Activated CD4-positive, alpha-beta T cell treated with anti-CD3 and anti-CD28 coated beads, Interleukin-2, amount 50 U/mL, for 16 hours (primary cell): ENCODE results near the gene TBX3.

ENCODE experiments used
- DNase-seq: peaks from one replicate; pipeline ENCODE4 v3.0.0-alpha.2; 2020

The TBX3 gene

DNA sequence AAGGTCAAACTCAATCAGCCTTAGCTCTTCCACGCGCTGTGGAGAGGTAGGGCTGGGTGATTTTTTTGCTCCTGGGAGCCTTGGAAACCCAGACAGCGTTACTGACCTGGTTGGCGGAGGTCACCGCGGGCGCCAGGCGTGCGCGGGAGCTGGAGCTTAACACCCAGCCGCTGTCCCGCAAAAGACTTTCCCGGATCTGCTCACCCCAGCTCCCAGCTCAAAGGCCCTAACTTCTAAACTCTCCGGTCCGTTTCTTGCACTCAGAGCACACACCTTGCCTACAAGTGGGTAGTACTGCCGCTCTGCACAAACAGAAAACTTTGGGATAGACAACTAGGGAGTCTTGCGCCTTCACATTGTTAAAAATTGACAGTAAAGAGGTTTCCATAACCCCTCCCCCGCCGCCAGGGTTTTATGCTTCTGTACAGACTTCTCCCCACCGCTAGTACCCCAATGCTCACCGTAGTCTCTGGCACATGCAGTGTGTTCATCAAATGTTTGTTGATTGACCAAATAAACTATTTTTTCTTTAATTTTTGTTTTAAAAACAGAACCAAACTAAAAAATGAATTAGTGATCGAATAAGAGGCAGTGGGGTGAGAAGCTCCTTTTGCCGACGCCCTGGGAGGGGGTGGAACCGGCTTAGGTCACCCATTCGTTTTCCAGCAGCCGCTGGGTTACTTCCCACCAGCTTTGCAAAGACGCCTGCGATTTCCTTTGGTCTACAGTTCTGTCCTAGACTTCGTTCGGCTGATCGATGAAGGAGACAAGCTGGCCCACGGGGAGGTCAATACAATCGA is 12.7 kb upstream of the TBX3 start:
- DNase-seq = no peak

DNA sequence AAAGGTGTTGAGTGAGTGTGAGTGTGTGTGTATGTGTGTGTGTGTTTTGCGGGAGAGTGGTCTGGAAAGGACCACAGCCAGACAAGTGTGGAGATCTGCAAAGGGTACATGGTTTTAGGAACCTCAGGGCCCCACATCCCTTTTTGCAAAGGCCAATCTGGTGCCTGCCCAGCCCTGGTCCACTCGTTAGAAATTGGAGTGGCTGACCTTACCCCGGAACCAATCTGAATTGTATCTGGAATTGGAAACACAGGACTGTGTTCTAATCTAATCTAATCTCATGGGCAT is 11.3 kb upstream of the TBX3 start:
- no peak for DNase-seq

DNA sequence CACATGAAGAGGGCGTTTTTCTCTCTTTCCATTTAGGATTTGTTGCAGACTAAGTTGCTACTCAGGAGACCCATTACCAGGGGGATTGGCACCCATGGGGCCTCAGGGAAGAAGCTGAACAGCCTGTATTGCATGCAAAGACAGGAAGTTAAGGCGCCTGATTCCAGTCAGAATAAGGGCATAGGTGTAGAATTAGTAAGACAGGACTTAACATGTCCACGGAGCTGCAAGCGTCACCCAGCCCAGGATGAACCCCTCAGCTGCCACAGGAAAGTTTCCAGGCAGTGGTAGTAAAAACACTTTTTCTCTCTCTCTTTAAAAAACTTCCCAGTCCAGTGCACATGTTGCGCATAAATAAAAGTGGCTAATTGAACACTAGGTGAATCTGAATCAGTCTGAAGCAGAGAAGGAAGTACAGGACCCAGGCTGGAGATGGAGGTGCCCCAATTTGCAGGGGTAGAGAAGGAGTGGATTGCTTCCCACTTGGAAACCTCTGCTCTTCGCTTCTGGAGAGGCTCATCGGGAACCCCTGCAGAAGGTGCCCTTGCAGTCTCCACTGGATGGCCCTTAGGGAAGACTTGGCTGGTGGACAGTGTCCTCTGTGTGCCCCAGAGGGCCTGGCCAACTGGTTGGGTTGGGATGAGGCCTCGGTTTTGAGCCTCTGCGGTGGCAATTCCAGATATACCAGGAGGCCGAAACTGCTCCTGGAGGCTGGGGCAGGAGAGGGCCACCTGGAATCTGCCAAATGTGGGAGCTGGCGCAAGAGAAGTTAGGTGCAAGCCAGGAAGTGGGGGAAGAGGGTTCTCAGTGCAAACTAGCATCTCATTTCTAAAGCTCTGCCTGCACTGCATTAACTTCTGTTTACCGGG is 10.7 kb upstream of the TBX3 start:
- DNase-seq = no peak

DNA sequence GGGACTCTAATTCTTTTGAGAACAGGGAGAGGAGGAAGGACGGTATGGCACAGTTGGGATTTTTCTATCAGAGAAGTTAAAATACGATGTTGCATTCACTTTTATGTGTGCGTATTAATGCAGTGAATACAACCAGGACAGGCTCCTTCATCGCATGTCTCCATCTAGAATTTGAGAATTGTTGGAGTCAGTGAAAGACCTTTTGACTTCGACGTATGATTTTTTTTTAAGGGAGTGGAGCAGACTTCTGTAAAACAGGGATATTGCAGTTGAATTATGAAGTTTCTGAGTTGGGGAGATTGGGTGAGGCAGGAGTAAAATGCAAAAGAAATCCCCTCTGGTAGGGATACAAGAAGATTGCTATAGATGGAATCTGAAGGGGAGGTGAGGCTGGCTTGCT is 9.6 kb upstream of the TBX3 start:
- DNase-seq = no peak

DNA sequence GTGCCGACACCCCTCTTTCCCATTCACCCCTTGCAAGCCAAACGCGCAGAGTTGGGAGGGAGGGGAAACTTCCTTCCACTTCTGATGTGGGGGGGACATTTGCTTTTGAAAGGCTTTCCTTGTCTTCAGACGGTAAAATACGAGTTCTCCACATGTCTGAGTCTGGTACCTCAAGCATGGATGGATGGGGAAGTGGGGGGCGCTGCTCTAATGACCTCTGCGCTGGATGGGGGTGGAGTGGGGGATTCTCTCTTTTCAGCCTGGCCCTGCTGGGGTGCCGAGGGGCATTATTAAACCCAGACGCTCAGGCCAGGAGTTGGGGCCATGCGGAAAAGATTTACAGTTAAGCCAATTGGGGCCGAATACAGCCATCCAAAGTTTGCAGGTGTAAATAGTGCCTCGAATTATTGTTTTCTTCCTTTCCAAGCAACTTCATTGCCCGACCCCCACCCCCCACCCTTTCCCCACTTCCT is 9.1 kb upstream of the TBX3 start:
- DNase-seq = no peak

DNA sequence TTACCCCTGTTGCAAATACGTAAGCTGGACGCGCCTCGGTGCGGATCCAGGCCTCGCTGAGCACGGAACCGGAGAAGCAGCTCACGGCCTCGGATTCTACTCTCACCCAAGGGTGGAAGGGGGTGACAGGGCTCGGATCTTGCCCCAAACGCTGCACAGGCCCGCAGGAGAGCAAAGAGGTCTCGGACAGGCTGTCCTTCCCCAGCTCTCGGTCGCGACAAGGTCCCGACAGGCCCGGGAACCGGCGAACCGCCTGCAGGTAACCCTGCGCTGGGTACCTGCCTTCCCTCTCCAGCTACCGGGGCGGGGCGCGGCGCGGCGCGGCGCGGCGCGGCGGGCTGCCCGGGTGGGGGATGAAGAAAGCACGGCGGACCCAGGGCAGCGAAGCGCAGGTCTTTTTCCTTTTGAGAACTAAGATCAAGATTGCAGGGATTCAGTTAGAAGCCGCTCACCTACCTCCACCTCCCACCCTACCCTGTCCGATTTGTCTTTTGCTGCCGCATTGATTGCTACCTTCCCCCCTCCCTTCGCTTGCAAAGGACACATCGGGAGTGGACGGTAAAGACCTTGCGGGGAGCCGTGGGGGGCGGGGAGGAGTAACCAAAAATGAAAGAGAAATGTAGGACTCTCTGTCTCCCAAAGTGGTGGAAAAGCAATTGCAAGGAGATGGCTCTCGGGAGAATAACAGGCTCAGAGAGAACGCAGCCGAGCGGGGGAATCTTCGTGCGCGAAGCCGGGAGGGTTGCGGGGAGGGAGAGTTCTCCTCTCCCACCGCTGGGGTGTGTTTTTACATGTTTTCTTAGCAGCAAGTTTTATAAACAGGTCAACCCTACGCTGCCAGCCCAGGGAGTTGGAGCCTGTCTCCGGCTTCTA is 8.4 kb upstream of the TBX3 start:
- DNase-seq = no peak

DNA sequence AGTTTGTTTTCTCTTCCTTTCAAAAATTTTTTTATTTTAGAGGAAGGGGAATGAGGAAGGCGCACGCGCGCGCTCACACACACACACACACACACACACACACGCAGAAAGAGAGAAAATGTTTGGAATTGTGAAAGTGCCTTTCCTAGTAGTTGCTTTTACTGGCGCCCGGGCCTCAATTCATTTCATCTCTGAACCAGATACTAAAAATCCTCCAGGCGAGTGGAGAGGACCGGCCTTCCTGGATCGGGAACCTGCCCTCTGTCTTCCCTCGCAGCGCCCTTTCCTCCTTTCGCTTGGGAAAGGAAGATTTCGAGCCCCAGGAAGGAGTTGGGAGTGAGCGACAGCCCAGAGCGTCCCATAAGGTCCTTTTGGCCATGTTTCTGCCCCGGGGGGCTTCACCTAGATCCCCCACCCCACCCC is 7.8 kb upstream of the TBX3 start:
- DNase-seq = no peak

DNA sequence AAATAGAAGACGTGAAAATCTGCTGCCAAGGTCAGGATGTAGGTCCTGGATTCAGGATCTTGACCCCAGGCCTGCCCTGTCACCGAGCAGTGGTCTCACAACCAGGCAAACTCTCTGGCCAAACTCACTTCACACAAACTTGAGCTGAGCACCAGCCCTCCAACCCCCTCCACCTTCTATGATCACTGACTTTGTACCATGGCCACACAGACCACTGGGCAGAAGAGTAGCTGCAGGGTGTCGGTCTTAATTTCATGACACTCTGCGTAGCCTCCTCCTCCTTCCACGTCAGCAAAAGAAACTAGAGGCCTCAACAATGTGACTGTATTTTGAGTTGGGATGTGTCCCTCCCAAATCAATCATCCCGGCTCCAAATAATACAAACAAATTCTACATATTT is 7.2 kb upstream of the TBX3 start:
- no peak for DNase-seq

DNA sequence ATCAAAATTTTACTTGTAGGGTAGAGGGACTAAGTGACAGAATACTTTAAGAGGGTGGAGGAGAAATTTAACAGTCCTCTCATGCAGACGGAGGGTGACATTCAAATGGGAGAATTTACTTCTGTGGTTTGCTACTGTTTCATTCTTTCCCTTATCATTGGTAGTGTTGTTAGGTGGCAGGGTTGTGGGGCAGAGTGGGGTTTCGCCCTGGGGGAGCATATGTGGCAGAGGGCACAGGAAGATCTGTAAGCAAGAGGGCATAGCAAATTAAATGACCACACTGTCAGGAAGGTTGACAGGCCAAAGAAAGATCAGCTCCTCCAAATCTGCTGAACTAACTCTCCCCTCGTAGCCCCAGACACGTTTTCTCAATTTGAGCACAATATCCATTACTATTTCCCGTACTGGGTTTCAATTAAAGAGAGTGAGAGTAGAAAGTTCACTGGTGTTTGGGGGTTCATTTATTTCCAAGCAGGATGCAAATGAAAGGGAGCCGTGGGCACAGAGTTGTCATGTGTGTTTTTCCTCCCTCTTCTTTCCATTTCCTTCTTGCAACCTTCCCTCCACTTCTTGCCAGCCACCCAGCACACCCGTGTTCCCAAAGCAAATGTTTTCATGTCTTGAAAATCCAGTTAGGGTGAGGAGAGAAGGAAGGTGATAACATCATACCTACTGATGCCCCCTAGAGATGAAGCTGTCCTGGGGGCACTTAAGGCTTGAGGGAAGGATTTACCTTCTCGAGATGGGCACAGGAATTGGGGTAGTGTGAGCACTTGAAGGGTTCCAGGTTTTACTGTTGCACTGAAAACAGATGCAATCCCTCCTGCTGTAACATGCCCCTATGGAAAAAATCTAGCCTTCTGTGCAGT is 6.5 kb upstream of the TBX3 start:
- DNase-seq = no peak

DNA sequence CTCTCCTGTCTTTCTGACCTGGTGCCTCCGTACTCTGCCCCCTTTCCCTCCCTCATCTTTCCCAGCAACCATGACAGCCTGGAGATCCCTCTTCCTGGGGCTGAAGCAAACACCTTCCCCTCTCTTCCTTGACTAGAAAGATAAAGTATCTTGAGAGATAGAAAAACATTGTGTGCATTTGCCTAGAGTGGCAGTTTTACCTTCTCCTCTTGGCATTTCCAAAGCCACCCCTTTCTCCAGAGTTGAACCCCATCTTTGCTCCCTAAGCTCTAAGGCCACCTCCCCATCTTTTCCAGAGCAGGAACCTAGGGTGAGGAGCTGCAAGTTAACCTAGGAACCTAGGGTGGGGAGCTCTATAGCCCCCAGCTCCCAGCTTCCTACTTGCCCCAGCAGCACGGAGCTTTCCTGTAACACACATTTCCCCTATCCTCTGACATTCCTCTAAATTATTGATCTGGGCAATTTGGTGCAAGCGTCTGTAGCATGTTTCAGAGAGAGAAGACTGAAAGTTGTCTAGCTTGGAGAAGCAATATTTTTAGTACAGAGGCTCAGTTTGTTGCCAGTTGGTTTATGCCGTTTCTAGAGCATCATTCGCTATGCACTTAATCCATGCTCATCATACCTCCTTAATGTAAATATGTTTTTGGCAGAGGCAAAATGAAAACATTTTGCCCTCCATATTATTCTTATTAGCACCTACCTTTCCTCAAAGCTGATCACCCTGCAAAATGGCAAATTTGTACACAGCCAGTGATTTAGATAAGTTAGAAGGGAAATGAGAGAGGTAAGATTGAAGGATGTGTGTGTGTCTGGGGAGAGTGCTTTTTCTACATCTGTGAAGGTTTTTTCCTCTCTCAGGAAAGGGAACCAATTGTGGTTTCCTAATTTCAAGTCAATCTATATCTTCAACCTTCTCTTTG is 5.4 kb upstream of the TBX3 start:
- DNase-seq = no peak

DNA sequence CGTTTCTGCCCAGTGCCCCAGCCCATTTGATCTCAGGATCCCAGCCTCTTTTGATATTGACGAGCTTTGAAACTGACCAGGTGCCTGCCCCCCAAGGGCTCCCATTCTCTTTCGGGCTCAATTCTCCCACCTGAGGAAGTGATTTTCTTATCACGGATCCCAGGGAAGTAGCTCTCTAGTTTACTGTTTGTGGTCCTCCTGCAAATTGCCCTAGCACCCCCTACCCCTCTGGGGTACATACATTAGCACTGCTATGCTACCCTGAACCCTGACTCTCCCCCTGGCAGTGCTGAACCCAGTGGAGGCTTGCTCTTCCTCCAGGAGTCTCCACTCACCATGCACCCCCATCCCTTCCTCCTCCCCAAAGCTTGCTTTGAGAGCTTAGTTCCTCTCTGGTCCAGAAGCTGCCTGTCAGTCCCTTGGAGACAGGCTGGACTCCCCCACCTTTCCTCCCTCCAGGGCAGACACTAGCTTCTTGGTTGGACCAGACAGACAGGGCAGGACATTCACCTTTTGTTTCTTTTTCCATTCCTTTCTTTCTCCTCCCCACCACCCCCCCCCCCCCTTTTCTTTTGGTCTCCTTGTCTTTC is 4.4 kb upstream of the TBX3 start:
- no peak for DNase-seq

DNA sequence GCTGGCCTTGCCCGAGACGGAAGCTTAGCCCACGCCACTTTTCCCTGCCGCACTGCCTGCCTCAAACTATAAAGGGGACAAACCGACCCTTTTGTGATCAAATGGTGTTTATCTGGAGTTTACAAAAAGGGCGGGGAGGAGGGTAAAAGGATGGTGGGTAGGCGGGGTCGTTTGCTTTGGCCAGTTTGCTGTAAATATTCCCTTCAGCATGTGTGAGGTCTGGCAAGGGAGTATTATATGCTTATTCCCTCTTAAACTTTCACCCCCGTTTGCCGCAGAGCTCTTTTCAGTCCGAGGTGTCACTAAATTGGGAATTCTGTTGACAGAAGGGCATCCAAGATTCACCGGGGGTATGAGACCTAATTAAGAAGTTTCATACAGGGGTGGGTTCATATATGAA is 3.8 kb upstream of the TBX3 start:
- DNase-seq = no peak

DNA sequence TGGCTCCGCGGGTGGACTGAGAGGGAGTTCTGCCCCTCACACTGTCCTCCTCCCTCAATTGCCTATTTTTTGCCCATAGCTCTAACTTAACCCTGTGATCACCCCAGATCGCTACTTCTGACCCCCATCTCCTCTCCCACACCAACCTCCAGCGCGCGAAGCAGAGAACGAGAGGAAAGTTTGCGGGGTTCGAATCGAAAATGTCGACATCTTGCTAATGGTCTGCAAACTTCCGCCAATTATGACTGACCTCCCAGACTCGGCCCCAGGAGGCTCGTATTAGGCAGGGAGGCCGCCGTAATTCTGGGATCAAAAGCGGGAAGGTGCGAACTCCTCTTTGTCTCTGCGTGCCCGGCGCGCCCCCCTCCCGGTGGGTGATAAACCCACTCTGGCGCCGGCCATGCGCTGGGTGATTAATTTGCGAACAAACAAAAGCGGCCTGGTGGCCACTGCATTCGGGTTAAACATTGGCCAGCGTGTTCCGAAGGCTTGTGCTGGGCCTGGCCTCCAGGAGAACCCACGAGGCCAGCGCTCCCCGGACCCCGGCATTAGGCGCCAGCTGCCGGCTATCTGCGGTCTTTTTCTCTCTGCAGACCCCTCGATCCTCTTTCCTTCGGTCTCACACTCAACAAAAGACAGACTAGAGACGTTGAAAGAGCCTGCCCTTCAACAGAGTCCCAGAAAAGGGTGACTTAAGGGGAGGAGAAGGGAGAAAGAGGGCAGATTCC is 3.0 kb upstream of the TBX3 start:
- no peak for DNase-seq

DNA sequence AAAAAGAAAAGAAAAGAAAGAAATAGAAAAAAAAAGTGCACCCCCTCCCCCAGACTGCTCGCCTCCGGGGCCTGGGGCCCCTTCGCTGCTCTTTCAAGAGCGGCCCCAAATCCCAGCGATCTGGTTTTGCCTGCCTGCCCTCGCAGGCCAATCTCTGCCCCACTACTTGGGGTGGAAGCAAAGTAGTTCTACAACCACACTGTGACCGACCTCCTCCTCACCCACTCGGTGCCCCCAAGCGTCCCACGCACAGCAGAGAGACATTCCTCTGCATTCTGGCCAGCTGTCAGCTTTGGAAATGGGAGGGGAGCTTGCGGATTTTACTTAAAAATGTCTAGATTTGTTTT is 2.4 kb upstream of the TBX3 start:
- no peak for DNase-seq

DNA sequence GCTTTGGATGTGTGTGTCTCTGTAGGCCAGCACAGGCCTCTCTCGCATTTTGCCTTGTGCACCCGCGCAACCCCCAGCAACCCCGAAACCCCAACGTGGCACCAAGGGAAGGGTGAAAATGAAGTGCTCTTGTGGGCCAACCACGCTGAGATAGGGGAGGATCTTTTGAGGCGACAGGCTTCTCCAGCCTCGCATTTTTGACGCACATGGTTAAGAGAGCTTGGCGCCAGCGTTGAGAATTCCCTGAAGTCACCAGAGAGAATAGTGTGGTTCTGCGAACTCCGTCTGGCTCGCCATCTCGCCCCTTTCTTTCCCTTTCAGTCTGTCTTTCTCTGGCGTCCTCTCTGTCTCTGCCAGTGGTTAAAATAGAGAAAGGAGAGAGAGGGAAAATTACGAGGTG is 1.9 kb upstream of the TBX3 start:
- DNase-seq = no peak

DNA sequence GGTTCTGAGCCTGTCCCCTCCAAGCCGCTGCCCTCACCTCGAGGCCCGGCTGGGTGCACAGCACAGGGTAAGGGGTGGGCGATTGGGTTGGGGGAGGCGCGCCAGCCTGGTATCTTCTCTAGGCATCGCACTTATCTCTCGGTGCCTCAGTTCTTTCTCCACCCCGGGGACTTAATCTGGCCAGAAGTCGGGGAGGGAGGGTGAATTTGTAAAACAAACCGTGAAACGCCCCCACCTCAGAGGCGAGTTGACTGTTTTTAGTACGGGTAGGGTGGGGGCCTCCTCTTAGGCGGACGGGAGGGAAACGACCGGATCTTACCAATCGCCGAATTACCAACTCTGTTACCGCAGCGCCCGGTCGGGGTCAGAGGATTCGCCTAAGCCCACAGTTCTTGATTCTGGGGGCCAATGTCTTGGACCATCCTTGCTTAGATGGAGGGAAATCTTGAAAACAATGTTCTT is 1.4 kb upstream of the TBX3 start:
- DNase-seq = no peak

DNA sequence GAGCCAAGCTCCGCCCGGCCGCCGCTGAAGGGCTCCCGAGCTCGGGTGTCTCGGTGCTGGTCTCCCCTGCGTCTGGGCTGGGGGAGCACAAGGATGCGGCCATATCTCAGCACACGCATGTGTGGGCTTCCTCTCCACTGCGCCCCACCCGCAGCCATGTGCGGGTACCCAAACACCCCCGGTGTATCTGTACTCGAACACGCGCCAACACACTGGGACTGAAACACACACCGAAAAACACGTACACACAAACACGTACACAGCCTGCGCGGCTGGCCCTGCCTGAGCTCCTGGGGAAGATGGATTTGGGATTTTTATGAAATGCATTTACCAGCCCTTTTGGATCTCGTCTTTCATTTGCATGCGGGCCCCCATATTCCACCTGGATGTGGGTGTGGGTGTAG is 897 bp upstream of the TBX3 start:
- DNase-seq = no peak

DNA sequence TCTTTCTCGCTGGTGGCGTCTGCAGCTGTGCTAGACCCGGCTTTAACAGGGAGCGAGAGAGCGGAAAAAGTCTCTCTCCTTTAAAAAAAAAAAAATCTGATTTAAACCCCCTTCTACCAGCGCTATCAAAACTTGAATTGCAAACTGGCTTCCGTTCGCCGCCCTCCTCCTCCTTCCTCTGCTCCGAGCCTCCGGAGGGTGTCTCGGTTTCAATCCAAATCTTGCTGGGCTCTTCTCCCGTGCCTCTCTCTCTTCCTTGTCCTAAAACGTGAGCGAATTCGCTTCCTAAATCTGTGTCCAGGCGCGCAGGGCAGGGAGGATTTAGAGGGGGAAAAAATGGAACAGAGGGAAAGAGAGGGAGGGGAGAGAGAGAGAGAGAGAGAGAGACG is 272 bp downstream of the TBX3 start:
- DNase-seq = no peak

DNA sequence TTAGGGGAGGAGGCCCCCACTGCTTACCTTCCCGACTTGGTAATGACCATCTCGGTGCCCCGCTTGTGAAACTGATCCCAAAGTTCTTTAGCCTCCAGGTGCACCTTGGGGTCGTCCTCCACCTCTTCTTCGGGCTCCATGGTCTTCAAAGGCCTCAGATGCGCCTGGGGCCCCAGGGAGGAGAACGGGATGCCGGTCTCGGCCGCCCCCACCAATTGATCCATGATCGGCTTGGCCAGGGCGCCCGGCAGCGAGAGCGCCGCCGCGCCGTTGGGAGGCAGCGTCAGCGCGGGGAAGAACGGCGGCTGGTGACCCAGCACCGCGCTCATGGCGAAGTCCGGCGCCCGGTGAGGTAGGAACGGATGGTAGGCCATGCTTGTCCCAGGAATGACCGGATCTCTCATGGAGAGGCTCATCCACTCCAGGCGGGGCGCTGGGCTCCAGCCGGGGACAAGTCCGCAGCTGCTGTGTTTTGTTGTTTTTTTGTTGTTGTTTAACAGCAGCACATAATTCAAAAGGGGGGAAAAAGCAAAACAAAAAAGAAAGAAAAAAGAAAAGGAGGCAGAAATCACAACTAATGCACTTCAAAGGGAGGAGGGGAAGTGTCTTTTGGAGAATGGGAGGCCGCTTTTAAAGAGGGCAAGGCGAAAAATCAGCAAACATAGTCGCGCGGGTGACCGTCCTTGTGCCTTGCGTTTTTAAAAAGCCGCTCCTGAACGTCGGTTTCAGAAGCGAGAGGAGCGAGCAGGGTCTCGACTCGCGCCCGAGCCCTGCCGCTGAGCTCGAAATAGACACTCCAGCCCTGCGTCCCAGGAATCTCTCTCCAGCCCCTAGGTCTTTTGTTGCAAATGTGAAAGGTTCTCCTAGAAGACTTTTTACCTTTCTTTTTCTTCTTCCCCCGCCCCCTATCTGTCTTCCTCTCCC is 928 bp downstream of the TBX3 start:
- DNase-seq = no peak
